ELR (cell line): ENCODE data around the gene GALNT7.
"Not testable (repeated sequence)": the region's sequence is repeated elsewhere in the genome, so short reads cannot be mapped to it uniquely, and the experiment has no call there.

ENCODE experiments used
- DNase-seq: peaks from one replicate; pipeline ENCODE4 v3.0.0-alpha.2; 2015; ENCODE audit warnings: low read depth

GALNT7 gene

DNA sequence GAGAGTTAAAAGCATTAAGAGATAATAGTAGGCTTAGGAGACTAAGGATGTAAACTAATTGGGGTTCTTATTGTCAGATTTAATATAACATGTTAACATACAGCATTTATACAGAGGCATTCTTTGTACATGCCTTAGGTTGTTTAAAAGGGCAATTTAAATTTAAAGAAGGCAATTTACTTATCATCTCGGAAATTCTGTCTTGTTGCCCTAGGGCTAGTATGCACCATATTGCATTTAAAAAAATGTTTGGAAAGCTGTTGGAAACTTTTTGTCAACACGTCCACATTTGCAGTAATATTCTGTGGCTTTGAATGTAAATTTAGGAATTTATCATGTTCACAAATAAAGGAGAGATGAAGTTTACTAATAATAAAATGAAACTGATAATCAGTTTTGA is 25.5 kb downstream of the GALNT7 start:
- no peak for DNase-seq

DNA sequence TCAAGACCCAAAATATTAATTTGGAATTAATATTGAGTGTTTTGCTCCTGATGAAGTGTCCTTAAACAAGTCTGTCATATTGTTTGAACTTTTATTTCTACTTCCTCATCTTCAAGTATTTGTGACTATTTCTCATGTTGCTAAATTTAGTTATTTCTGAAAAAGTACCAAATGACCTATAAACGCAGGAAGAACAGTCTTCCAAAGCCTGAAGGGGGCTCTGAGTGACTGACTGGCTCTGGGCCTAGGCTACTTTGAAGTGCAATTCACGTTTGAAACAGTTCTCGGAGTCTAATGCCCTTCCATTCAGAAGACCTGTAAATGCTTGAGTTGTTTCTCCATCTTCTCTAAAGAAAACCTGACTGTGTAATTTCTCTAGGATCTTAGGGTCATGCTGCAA is 26.5 kb downstream of the GALNT7 start:
- no peak for DNase-seq

DNA sequence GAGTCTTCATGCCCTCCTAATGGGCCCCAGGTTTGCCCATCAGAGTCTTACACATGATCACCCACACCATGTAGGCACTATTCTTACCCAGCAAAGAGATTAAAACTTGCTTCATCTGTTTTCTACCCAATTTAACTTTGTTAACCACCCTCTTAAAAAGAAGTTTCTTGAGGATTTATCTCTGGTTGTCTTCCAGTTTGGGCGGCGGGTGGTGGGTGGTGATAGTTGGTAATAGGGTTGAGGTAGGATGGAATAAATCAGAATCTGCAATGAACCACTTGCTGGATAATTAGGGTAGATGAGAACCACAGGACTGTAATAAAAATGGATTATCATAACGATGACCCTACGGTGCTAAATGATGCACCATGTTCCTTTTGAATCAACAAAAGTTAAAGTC is 30.9 kb downstream of the GALNT7 start:
- DNase-seq: no peak

DNA sequence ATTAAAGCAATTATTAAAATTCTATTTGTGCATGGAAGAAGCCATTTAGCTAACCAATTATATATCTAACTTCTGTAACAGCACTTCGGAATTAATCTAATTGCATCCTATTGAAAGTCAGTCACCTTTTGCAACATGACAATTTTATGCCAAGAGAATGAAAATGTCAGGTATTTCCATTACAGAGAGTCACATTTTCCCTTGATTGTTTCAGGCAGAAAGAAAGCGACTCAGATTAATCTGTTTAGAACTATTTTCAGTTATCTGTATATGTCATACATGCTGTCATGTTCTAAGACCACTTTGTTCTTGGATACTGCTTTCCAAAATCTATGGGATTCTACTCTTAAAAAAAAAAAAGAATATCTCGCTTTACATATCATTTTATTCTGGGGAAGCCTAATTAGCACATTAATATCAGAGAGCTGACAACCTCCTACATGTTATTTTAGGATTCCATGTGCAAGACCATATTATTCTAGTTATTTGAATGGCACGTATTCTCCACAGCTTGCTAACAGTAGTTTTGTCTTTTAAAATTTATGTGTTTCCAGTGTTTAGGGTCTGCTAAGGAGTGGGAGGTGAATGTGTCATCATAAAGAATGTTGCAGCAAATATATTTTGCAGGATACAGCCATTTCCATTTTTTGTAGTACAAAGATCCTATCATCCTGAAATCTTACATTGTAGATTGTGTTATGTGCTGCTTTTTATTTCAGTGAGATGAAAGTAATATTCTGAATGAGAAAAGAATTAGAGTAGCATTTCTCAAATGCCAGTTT is 31.7 kb downstream of the GALNT7 start:
- DNase-seq: no peak

DNA sequence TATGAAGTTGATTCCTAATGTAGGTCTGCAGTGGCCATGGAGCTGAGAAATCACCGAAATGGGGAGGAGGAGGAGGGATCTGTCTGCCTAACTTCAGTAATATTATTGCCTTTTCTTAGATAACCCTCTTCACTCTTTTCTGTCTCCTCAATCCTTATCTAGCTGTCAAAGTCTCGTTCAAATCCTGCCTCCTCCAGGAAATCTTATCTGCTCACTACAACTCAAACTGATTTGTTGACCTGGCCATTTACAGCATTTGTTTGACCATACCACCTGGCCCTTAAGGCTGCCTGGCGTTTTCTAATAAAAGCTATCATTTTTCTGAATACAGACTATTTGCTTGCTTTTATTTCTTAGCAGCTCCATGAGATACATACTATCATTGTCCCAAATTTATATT is 33.8 kb downstream of the GALNT7 start:
- no peak for DNase-seq

DNA sequence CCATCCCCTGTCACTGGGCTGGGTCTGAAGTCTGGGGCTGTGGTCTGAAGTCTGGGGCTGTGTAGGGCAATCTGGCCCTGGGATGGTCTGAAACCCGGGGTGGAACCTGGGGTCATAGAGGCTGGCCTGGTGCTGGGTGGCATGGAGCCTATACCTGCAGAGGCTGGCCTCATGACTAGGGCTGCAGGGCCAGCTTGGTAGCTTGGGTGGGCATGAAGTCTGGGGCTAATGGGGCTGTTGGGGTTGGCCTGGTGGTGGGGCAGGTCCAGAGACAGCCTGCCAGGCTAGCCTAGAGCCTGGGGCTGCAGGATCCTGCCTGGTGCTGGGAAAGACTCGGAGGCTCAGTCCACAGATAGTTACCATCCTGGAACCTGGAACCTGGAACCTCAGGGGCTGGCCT is 37.0 kb downstream of the GALNT7 start:
- DNase-seq: no peak

DNA sequence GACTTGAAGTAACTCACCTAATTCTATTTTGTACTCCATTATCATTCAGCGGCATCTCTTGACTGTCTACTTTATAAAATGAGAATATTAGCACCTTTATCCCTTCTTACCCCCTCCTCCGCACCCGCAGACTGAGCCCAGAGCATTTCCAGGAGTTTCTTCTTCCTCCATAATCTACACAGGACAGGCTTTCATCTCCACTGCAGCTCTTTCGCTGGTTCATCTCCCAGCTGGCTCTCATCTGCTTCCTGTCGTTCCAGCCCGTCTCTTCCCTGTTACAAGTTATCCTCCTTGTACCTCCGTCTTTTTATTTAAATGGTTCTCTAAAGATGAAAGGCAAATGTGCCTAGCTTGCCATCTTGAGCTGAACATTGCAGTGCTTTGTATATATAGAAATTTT is 39.8 kb downstream of the GALNT7 start:
- no peak for DNase-seq

DNA sequence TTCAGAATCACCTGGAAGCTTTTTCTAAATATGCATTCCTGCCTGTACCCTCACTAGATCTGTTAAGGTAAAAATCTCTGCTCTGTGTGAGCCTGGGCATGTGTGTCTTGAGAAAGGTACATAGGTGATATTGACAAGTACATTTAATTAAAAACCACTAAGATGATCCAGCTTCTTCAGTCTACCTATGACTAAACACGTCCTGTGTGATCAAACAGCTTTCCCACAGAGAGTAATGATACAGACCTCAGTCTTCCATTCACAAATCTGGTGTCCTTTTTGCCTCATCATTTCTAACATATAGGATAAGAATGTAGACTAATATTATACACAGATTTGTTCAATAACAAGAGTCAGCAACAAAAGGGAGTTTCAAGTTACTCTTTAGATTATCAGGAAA is 42.6 kb downstream of the GALNT7 start:
- peak; percentile 39 for DNase-seq

DNA sequence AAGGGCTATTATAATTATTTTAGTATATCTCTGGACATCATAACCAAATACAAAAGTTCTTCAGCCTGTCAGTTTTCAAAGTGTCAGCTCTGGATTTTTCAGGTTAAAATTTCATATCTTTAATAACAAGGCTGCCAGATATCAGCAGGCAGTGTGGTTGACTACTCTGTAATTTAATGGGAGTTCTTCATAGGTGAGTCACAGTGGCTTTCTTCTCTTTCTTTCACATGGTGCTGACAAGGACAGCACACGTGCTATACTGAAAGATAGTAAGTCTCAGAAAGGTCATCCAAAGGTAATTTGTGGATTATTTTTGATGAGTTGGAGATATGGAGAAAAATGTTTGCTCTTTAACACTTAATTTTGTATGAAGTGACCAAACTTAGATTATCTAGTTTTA is 43.2 kb downstream of the GALNT7 start:
- DNase-seq: peak; percentile 87

DNA sequence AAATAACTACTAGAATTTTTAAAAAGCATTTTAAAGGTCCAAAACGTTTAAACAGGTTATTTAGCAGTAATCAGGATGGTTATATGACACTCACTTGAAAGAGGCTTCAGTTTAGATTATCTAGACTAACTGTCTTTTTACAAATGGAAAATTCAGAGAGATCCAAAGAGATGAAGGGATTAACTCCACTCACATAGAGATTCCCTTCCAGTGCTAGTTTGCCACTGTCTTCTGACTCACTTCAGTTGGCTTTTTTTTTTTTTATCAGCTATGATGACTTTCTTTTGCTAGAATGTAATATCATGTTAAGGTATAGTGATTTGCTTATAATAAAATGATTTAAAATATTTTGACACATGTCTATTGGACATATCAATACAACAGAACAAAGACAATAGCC is 43.8 kb downstream of the GALNT7 start:
- peak; percentile 54 for DNase-seq

DNA sequence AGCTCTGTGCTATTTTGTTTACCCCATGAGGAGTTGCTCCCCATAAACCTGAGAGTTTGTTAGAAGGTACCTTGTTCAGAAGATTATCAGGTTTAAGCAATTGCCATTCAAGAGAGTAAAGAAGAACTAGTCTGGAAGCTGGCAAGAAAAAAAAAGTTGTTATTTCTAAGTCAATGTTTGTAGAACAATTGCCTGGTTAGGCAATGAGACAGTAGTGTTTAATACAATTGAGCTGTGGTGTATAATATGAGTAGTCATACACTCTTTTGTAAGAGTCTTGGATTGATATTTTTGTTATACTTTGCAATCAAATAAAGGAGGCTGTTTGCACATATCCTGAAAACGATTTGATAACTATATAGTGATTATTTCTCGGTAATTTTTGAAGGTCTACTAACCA is 44.7 kb downstream of the GALNT7 start:
- no peak for DNase-seq

DNA sequence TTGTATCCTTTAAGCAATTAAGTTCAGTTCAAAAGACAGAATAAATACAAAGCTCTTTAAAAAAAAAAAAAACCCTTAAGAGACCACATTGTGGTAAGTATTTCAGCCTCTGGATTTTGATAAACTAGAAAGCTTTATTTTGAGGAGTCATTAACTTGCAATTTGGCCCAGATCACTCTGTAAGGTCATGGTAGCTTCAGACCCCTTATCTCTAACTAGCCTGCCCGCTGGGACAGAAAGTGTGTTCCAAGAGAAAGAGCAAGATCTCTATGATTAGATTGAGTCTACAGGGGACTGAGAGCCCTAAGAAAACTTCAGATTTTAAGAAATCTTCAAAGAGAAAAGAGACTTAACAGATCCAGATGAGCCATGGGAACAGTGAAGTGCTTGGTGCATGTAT is 45.6 kb downstream of the GALNT7 start:
- DNase-seq: no peak

DNA sequence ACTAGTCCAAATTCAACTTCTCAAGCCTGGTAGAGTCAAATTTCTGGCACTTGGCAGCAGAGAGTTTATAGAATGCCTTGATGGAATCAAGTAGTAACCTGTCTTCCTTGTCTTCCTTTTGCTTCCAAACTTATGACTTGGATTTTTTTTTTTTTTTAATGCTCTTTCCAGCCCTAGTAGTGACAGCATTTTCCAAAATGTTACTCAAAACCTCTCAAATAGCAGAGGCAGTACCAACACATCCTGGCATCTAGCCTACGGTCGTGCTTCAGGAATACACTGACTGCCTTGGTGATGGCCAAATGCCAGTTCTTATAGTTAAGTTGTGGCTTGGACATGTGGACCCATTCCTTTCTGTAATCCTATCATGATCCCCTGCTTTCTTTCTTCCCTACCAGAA is 46.0 kb downstream of the GALNT7 start:
- DNase-seq: no peak

DNA sequence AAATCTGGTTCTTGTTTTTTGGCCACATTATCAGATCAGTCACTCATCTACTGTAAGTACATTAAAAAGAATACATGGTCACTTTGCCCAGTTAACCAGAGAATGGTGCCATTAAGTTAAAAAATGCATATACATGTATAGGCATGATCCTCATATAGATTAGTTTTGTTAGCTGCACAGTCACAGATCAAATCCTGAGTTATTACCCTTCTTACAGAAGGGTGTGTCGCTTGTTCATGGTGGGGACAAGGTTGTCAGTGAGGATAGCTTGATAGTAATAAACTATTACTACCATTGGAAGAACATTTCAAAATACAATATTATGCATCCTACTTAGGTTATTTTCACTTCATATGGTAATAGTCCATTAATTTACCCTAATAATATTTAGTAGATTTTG is 48.5 kb downstream of the GALNT7 start:
- DNase-seq: no peak

DNA sequence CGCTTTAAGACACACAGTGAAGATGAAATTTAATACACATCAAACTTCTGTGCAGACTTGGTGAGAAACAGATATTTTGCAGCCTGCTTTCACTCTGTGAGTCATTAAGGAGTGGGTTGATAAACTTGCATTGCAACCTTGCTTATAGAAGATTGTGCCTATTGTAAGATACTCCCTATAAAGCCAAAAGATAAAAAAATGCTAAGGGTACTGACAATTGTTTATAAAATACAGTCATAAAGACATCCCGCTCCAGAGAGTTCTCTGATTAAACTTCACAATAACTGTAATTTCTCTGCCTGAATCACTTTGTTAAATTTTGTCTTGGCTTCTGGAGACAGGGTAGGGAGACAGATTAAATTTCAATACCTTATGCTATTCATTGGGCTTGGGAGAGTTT is 49.1 kb downstream of the GALNT7 start:
- DNase-seq: peak; percentile 68

DNA sequence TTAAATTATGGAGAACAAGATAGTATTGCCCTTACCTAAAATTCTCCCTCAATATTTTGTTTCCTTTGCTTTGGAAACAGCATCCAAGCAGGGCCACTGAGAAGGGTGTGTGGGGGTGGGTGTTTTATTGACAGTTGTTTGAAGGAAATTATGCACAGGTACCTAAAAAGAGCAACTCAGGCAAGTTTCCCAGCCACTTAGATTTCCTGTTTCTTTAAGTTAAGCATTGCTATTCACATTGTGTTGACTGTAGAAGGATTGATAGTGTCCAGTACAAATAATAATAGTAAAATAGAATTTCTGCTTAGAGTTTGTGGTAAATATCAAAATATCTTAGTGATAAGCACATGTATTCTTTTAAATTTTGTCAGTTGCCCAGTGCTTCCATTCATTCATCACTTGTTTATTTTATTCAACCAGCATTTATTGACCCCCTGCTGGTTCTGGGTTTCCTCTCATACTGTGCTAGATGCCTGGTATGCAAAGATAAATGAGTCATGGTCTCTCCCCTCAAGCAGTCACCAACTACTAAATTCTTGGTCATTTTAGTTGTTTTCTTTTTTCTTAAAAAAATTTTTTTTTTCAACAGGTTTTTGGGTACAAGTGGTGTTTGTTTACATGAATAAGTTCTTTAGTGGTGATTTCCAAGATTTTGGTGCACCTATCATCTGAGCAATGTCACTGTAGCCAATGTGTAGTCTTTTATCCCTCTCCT is 50.0 kb downstream of the GALNT7 start:
- peak; percentile 92 for DNase-seq

DNA sequence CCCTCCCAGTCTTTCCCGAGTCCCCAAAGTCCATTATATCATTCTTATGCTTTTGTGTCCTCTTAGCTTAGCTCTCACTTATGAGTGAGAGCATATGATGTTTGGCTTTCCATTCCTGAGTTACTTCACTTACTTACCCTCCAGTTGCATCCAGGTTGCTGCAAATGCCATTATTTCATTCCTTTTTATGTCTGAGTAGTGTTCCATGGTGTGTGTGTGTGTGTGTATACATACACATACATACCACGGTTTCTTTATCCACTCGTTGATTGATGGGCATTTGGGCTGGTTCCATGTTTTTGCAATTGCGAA is 50.5 kb downstream of the GALNT7 start:
- not testable (repeated sequence) for DNase-seq

DNA sequence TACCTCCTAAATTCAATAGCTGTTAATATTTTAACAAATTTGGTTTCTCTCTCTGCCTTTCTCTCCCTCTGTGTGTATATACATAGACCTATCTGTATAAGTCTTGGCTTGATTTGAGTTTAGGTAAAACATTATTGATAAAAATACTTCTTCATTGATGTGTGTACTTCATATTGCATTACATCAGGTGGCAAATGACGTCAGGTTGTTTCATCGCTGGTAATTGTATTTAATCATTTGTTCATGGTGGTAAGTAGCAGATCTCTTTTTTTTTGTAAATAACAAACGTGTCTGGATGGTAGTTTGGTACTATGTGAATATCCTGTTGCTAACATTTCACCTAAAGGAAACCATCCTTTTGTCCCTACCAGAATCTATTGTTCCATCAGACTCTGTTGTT is 55.1 kb downstream of the GALNT7 start:
- DNase-seq: no peak

DNA sequence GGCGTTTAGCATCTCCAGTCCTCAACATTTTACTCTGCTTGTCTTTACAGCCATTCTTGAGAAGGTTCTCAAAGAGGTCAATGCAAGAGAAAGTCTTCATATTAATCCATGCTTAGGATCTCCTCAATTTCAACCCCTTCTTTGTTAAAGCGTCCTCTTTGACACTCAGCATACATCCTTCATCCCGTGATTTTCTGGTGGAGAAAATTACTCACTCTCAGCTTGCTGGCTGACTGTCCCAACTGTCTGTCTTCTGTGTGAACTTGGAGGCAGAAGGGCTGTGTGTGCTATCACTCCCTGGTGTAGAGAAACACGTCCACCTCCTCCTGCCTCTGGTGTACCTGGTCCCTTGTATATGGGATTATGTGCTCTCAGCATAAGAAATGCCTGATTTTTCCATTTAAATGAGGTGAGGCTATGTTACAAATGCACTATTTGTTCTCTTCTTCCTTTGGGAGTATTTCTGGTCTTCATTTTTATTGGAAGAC is 57.8 kb downstream of the GALNT7 start:
- DNase-seq: no peak

DNA sequence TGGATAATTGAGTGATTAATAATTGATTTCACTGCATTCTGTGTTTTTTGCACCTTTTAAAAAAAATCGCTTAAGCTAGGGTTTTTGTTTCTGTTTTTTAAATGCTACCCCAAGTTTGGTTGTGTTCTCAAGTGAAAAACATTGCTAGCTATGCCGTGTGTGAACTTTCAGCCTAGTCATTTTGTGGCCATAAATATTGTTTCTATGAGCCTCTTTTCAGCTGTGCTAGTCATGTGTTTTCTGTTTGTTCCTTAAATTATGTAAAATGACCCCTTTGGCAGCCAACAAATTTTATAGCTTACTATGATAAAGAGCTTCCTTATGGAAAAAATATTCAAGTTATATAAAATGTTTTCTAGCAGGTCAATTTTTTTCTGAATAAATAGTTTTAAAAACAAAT is 59.1 kb downstream of the GALNT7 start:
- no peak for DNase-seq

DNA sequence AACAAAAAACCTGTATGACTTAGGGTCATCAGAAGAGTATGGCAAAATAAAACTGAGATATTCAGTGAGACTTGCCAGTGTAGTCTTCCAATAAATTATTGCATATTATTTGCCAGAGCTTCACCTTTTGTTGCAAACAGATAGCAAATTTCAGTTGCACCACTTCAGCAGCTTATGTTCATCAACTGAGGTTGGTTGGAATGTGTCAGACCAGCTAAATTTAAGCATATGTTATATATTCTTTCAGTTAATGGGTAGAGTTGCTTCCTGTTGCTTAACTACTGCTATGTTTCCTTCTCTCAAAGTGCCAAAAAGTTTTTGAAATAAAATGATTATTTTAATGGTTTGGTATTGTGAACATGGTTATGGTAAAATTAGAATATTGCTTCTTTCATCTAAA is 61.5 kb downstream of the GALNT7 start:
- DNase-seq: no peak

DNA sequence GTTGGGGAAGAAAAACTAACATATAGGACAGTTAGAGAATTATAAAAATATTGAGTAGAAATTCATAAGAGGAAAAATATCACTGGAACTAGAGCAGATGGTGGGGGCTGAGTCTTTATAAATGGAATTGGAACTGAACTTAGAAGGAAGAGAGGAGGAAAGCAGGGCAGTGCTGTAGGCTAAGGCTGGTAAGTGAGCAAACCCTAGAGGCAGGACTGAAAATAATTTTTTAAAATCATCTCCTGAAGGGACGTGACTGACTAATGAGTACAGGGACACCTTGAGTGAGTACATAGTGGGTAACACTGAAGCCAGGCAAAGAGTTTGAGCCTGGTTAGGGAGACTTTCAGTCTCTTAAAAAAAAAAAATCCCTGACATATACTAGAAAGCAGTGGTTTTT is 63.3 kb downstream of the GALNT7 start:
- DNase-seq: peak; percentile 44

DNA sequence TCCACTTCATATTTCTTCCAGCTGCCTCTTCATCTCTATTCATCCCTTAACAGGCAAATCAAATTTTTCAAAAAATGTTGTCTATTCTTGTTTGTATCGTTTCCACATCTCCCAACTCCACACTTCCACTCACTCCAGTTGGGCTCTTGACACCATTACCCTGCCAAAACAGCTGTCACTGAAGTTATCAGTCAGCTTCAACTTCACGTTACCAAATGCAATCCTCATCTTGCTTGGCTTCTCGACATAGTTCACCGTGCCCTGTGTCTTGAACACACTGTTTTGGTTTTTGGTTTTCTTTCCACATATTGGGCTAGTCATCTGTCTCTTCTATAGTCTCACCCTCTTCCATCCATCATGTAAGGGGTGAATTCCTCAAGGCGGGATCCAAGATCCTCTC is 65.2 kb downstream of the GALNT7 start:
- DNase-seq: no peak

DNA sequence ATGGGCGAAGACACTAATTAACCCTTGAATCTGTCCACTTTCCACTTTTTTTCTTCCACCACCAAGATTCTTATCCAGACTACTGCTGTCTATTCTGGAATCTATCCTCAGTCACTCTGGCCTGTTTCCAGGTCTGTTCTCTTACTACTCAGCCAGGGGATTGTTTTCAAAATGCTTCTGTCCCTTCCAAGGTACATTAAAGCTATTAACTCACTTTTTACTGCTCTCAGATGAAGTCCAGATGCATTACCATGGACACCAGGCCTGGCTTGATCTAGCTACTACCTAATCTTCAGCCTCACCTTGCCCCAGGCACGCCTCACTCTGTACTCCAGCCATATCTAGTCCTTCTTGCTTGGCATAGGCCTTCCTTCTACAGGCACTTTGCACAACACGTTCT is 66.4 kb downstream of the GALNT7 start:
- DNase-seq: no peak
